Natural killer cell (primary cell): ENCODE results near the gene GCSH. TPM values are rescaled to one million over a fixed set of nuclear protein-coding genes. Genes with fewer than 3 reads are reported as not detected.

Experiments
- ATAC-seq, 3 donors: fragments of 150-1000 bp in 2 of 3; fragments of 200-7000 bp in 1 of 3; cut with Tn5 transposase; 1 replicate in 1 of 3; 2 replicates in 2 of 3; pipeline ENCODE4 v1.10.0; 2021; ENCODE audit warnings: mild to moderate bottlenecking in 2 of 3, moderate library complexity in 2 of 3
- DNase-seq, 2 donors: peaks; one replicate each; pipeline versions ENCODE4 v3.0.0 to v3.0.0-alpha.2; 2013 to 2021; ENCODE audit warnings: mixed read lengths in 1 of 2
- H3K27ac ChIP-seq: one replicate; pipeline ENCODE4 v1.5.1; 2013; ENCODE audit warnings: mild to moderate bottlenecking, low read length
- H3K27me3 ChIP-seq: one replicate; pipeline ENCODE4 v1.6.1; 2013; ENCODE audit warnings: low read length; ENCODE audit not compliant: control insufficient read depth, insufficient read depth
- H3K36me3 ChIP-seq: one replicate; pipeline ENCODE4 v1.6.1; 2013; ENCODE audit warnings: low read length; ENCODE audit not compliant: control insufficient read depth, insufficient read depth
- H3K4me1 ChIP-seq: one replicate; pipeline ENCODE4 v1.6.1; 2013; ENCODE audit warnings: low read length; ENCODE audit not compliant: control insufficient read depth, insufficient read depth
- H3K4me3 ChIP-seq: one replicate; pipeline ENCODE4 v1.5.1; 2013; ENCODE audit warnings: low read length
- H3K9me3 ChIP-seq: one replicate; pipeline ENCODE4 v1.6.1; 2013; ENCODE audit warnings: low read length; ENCODE audit not compliant: control insufficient read depth, insufficient read depth
- H3K27ac Mint-ChIP-seq, 2 donors: one replicate each; pipeline ENCODE4 v1.8.0; 2022; ENCODE audit warnings: mild to moderate bottlenecking in 2 of 2, mixed read lengths in 2 of 2, moderate library complexity in 1 of 2
- H3K27me3 Mint-ChIP-seq, 2 donors: one replicate each; pipeline ENCODE4 v1.8.0; 2022; ENCODE audit warnings: low read depth in 2 of 2, mixed read lengths in 2 of 2
- H3K36me3 Mint-ChIP-seq: one replicate; pipeline ENCODE4 v1.8.0; 2022; ENCODE audit warnings: mixed read lengths
- H3K4me1 Mint-ChIP-seq, 2 donors: one replicate each; pipeline ENCODE4 v1.8.0; 2022; ENCODE audit warnings: mixed read lengths in 2 of 2
- H3K4me3 Mint-ChIP-seq: one replicate; pipeline ENCODE4 v1.8.0; 2022; ENCODE audit warnings: mild to moderate bottlenecking, moderate library complexity, mixed read lengths
- H3K9me3 Mint-ChIP-seq, 2 donors: one replicate each; pipeline ENCODE4 v1.8.0; 2022; ENCODE audit warnings: mixed read lengths in 2 of 2
- WGBS: methylation state at CpG from one replicate; pipeline ENCODE4 v1.1.7; 2013; ENCODE audit warnings: missing lambda C conversion rate; ENCODE audit not compliant: insufficient coverage; 5-methylcytosine and 5-hydroxymethylcytosine counted together
- intact Hi-C: fragments of 100-400 bp; cut with micrococcal nuclease; formaldehyde crosslinking; loops from one replicate; pipeline ENCODE4 v1.14.2; 2022
- total RNA-seq, 4 donors: library from RNA; stranded (reverse); fragments of 120-200 nt in 1 of 4; gene quantifications; one replicate each; pipeline versions ENCODE4 v1.2.3 to v1.2.4, GENCODE V29; 2013 to 2022
- TF ChIP-seq, protein P1 (sequence below): fragments of 200-600 bp; IDR thresholded peaks from one replicate; pipeline ENCODE4 v1.8.0; 2022; ENCODE audit warnings: antibody characterized with exemption

Gene GCSH
- total RNA-seq, 3 donors from 2014 or later (not counting 1 experiment from before 2014, with no cell fraction given) = 2.6 to 4.3 (median 2.7) TPM

DNA sequence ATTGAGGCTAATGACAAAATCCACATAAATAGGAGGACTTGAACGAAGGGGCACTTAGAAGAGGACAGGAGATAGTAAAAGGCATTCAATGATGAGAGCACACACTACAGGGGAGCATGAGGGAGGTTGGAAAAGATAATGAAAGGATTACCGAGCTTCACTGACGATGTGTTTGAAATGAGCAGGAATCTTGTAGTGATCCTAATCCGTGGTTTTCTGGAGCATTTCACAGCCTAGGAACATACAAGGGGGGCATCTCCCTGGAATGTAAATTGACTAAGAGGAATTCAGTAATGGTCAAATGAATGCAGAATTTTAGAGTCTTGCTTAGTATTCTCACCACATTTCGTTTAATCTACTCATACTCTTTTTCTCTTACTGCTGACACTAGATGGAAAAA, 55.4 kb downstream of the GCSH start:
- Histone ChIP-seq H3K9me3 (no peaks in the 10 kb centered on the region), H3K36me3 (peaks cover 41% of the 10 kb centered on the region), H3K27ac (no peak overlapping the region), H3K4me3 (no peak overlapping the region), H3K4me1 (peaks cover 11% of the 10 kb centered on the region), H3K27me3 (no peaks in the 10 kb centered on the region)
- ATAC-seq (no peak), DNase-seq (no peak)
- no peaks in the 10 kb centered on the region for H3K27me3 Mint-ChIP-seq
- TF ChIP-seq, protein P1, sequence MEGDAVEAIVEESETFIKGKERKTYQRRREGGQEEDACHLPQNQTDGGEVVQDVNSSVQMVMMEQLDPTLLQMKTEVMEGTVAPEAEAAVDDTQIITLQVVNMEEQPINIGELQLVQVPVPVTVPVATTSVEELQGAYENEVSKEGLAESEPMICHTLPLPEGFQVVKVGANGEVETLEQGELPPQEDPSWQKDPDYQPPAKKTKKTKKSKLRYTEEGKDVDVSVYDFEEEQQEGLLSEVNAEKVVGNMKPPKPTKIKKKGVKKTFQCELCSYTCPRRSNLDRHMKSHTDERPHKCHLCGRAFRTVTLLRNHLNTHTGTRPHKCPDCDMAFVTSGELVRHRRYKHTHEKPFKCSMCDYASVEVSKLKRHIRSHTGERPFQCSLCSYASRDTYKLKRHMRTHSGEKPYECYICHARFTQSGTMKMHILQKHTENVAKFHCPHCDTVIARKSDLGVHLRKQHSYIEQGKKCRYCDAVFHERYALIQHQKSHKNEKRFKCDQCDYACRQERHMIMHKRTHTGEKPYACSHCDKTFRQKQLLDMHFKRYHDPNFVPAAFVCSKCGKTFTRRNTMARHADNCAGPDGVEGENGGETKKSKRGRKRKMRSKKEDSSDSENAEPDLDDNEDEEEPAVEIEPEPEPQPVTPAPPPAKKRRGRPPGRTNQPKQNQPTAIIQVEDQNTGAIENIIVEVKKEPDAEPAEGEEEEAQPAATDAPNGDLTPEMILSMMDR = no peak
- intact Hi-C loops = no loop called here
- H3K9me3 Mint-ChIP-seq = no peaks in the 10 kb centered on the region
- H3K4me3 Mint-ChIP-seq = no peak overlapping the region
- peaks cover 24 to 26% of the 10 kb centered on the region in 2 donors for H3K4me1 Mint-ChIP-seq
- 91% methylated on average over 5 of the region's 5 CpGs for WGBS
- peaks cover 22% of the 10 kb centered on the region for H3K36me3 Mint-ChIP-seq
- no peak overlapping the region for H3K27ac Mint-ChIP-seq

DNA sequence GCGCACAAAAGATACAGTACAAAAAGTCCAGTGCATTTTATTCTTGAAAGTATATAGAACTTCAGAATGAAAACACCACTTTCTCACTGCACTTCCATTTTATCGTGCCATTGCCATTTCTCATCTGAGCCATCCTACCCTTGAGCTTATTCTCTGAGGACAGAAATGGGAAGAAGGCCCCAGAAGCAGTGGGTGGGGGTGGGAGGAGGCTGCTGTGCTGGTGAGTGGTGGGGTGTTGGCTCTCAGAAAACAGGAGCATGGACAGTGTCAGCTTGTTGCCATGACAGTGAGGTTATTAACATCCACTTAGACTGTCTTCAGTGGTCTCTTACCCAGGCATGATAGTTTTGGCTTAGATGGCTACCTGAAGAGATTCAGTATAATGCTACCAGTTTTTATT, 56.1 kb downstream of the GCSH start:
- Histone ChIP-seq H3K27me3 (no peaks in the 10 kb centered on the region), H3K27ac (no peak overlapping the region), H3K9me3 (no peaks in the 10 kb centered on the region), H3K4me1 (peaks cover 15% of the 10 kb centered on the region), H3K4me3 (no peak overlapping the region), H3K36me3 (peaks cover 39% of the 10 kb centered on the region)
- peaks cover 24 to 26% of the 10 kb centered on the region in 2 donors for H3K4me1 Mint-ChIP-seq
- no peak overlapping the region for H3K4me3 Mint-ChIP-seq
- H3K27me3 Mint-ChIP-seq = no peaks in the 10 kb centered on the region
- ATAC-seq (no peak), DNase-seq (no peak)
- TF ChIP-seq, protein P1 = no peak
- H3K27ac Mint-ChIP-seq = no peak overlapping the region
- intact Hi-C loops = no loop called here
- peaks cover 22% of the 10 kb centered on the region for H3K36me3 Mint-ChIP-seq
- 100% methylated on average over 2 of the region's 2 CpGs for WGBS
- no peaks in the 10 kb centered on the region for H3K9me3 Mint-ChIP-seq

DNA sequence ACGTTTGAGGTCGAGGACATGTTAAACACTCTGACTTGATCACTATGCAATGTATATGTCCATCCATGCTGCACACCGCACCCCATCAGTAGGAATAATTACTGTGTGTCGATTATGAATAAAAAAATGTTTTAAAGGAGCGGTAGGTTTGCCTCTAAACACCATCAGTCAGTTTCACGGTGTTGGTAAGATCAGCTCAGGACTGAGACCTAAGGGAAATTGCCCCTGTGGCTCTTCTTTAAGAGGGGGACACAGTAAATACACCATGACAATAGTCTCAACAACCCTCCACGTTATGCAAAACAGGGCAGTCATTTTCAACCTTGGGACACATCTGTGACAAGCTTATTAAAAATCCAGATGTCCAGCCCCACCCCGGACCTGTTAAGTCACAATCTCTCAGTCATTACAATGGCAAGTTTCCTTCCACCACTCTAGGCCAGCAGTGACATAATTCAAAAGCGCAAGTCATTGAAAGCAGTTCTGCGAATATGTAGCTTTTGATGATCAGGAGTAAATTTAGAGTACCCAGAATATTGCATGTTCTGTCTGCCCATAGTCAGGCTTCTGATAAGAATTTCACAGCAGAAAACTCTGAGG, 59.3 kb downstream of the GCSH start:
- Mint-ChIP-seq H3K36me3 (no peaks in the 10 kb centered on the region), H3K9me3 (no peaks in the 10 kb centered on the region), H3K4me1 (peaks cover 24 to 26% of the 10 kb centered on the region in 2 donors), H3K27ac (peak overlapping the region; percentile 45 to 55), H3K27me3 (no peaks in the 10 kb centered on the region), H3K4me3 (peak overlapping the region; percentile 86)
- intact Hi-C loops = loop anchor here (1.0 kb wide), 1 partner anchor 39 kb away; no protein-coding TSS in a partner anchor
- H3K27ac ChIP-seq = no peak overlapping the region
- H3K4me3 ChIP-seq = peak overlapping the region; percentile 38
- ATAC-seq (no peak), DNase-seq (no peak)
- H3K36me3 ChIP-seq = peaks cover 7% of the 10 kb centered on the region
- TF ChIP-seq, protein P1 = no peak
- no peaks in the 10 kb centered on the region for H3K9me3 ChIP-seq
- peaks cover 15% of the 10 kb centered on the region for H3K4me1 ChIP-seq
- no peaks in the 10 kb centered on the region for H3K27me3 ChIP-seq
- WGBS = 51% methylated on average over 7 of the region's 10 CpGs
